HG03565 (cell line): ENCODE data around the gene TTF2.

Experiments
- ATAC-seq: cut with Tn5 transposase; IDR thresholded peaks from one replicate; pipeline ENCODE4 v1.9.1; 2021; ENCODE audit warnings: mild to moderate bottlenecking, moderate library complexity; ENCODE audit not compliant: unreplicated experiment

Gene TTF2

GRCh38 chr1:117059678-117060440 lies at the start of gene TTF2:
Gene TTF2, plus strand, starts transcription at chr1:117060326. Its CDS starts 21 bp downstream, at chr1:117060347.
- peak; percentile 90 for ATAC-seq

GRCh38 chr1:117011334-117011733 lies 48.8 kb upstream of the TTF2 start:
- ATAC-seq: no peak

- no peak for ATAC-seq
Measured at GRCh38 chr1:117013309-117013858, 46.7 kb upstream of the TTF2 start.

- ATAC-seq: no peak
Measured at GRCh38 chr1:117014209-117014608, 45.9 kb upstream of the TTF2 start.

GRCh38 chr1:117015724-117016123 lies 44.4 kb upstream of the TTF2 start:
- no peak for ATAC-seq

- no peak for ATAC-seq
Measured at GRCh38 chr1:117017062-117017461, 43.1 kb upstream of the TTF2 start.

GRCh38 chr1:117017648-117018047 lies 42.5 kb upstream of the TTF2 start:
- peak; percentile 66 for ATAC-seq

- no peak for ATAC-seq
Measured at GRCh38 chr1:117020526-117021156, 39.5 kb upstream of the TTF2 start.

- no peak for ATAC-seq
Measured at GRCh38 chr1:117022114-117022513, 38.0 kb upstream of the TTF2 start.

GRCh38 chr1:117025568-117025967 lies 34.6 kb upstream of the TTF2 start:
- no peak for ATAC-seq

- no peak for ATAC-seq
Measured at GRCh38 chr1:117026361-117026760, 33.8 kb upstream of the TTF2 start.

- ATAC-seq: no peak
Measured at GRCh38 chr1:117029685-117030084, 30.4 kb upstream of the TTF2 start.

GRCh38 chr1:117030271-117030877 lies 29.8 kb upstream of the TTF2 start:
- no peak for ATAC-seq

GRCh38 chr1:117032266-117032665 lies 27.9 kb upstream of the TTF2 start:
- ATAC-seq: no peak

- ATAC-seq: no peak
Measured at GRCh38 chr1:117032681-117033539, 27.2 kb upstream of the TTF2 start.

GRCh38 chr1:117033772-117034171 lies 26.4 kb upstream of the TTF2 start:
- ATAC-seq: no peak

- no peak for ATAC-seq
Measured at GRCh38 chr1:117034791-117035290, 25.3 kb upstream of the TTF2 start.

- ATAC-seq: no peak
Measured at GRCh38 chr1:117036018-117036461, 24.1 kb upstream of the TTF2 start.

GRCh38 chr1:117037802-117038201 lies 22.3 kb upstream of the TTF2 start:
- ATAC-seq: no peak

GRCh38 chr1:117038236-117038635 lies 21.9 kb upstream of the TTF2 start:
- ATAC-seq: no peak

GRCh38 chr1:117044217-117044616 lies 15.9 kb upstream of the TTF2 start:
- no peak for ATAC-seq
